Body of pancreas (tissue), 4 donors: ENCODE data around the gene C8B.

ENCODE experiments used
- POLR2A ChIP-seq, 3 donors: fragments of 450-650 bp; IDR thresholded peaks; one replicate each; pipeline ENCODE4 v1.6.1; 2016; ENCODE audit warnings: antibody characterized with exemption in 3 of 3, mild to moderate bottlenecking in 2 of 3
- TF ChIP-seq, protein P1 (sequence below), 7 experiments: fragments of 450-650 bp in 4 of 7; fragments of 200-600 bp in 3 of 7; sonication (generic) in 3 of 7; IDR thresholded peaks; one replicate each; pipeline ENCODE4 v1.5.1; 2016 to 2019; ENCODE audit warnings: antibody characterized with exemption in 7 of 7

DNA sequence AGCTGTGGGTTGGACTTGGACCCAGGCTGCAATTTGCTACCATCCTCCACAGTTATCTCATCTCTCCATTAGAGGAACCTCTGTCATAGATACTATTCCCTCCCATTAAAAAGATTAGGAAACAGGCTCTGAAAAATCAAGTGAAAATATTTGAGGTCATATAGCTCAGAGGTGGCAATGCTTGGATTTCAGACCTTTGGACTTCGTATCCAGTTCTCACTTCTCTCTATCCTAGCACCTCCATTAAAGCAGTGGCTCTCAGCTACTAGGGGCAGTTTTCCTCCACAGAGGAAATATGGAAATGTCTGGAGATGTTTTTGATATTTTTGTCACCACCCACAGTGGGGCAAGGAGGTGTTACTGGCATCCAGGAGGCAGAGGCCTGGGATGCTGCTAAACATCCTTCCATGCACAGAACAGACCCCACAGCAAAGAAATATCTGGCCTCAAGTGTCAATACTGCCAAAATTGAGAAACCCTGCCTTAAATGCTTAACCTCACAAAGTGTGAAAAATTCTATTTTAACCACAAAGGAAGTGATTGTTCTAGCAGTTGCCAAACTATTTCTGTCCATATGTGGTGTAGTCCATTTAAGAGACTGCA lies 57.1 kb downstream of the C8B start:
- TF ChIP-seq, protein P1, sequence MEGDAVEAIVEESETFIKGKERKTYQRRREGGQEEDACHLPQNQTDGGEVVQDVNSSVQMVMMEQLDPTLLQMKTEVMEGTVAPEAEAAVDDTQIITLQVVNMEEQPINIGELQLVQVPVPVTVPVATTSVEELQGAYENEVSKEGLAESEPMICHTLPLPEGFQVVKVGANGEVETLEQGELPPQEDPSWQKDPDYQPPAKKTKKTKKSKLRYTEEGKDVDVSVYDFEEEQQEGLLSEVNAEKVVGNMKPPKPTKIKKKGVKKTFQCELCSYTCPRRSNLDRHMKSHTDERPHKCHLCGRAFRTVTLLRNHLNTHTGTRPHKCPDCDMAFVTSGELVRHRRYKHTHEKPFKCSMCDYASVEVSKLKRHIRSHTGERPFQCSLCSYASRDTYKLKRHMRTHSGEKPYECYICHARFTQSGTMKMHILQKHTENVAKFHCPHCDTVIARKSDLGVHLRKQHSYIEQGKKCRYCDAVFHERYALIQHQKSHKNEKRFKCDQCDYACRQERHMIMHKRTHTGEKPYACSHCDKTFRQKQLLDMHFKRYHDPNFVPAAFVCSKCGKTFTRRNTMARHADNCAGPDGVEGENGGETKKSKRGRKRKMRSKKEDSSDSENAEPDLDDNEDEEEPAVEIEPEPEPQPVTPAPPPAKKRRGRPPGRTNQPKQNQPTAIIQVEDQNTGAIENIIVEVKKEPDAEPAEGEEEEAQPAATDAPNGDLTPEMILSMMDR (IDR thresholded peaks at IDR 0.05) = no peak
- TF ChIP-seq POLR2A (IDR thresholded peaks at IDR 0.05) = no peak
